GM23338 (cell line): Measurements from ENCODE around the gene SLC36A2. TPM values are rescaled to one million over a fixed set of nuclear protein-coding genes. Genes with fewer than 3 reads are reported as not detected.

Source experiments
- polyA plus RNA-seq: library from polyadenylated mRNA; unstranded; fragments of >200 nt; fragmentation: Nextera tagmentation; extraction: Ambion mirVana; gene quantifications from 2 replicates; pipeline ENCODE4 v1.2.1, GENCODE V29; 2016
- total RNA-seq: library from RNA; depleted of rRNA; stranded (reverse); fragments of >200 nt; shearing (Covaris generic); gene quantifications from 2 replicates; pipeline ENCODE4 v1.2.3, GENCODE V29; 2014; rRNA removed

Gene SLC36A2
- total and polyA plus RNA-seq, 2 experiments from 2014 or later: 0.08 TPM; not detected in 1

Other genes starting within 250 kb of the SLC36A2 start
- gene ANXA6, start 189.8 kb downstream of the SLC36A2 start, total RNA-seq: 87.4 and 110 TPM in 2 replicates
- 26.5 and 30.2 TPM in 2 replicates for gene ANXA6, start 189.8 kb downstream of the SLC36A2 start, polyA plus RNA-seq
- gene CCDC69, start 123.5 kb downstream of the SLC36A2 start, total RNA-seq: 5.3 and 6.6 TPM in 2 replicates
- gene CCDC69, start 123.5 kb downstream of the SLC36A2 start, polyA plus RNA-seq: 2.7 and 3.0 TPM in 2 replicates
- 26.3 and 27.8 TPM in 2 replicates for gene GM2A, start 94.4 kb downstream of the SLC36A2 start, total RNA-seq
- gene GM2A, start 94.4 kb downstream of the SLC36A2 start, polyA plus RNA-seq: 9.0 and 9.8 TPM in 2 replicates
- gene SLC36A3, start 43.8 kb downstream of the SLC36A2 start, total RNA-seq: not detected in 2 replicates
- not detected in 2 replicates for gene SLC36A3, start 43.8 kb downstream of the SLC36A2 start, polyA plus RNA-seq
- 8.2 and 10.4 TPM in 2 replicates for gene SLC36A1, start 100.0 kb upstream of the SLC36A2 start, total RNA-seq
- 3.6 and 5.2 TPM in 2 replicates for gene SLC36A1, start 100.0 kb upstream of the SLC36A2 start, polyA plus RNA-seq
- gene FAT2, start 243.8 kb upstream of the SLC36A2 start, total RNA-seq: 0.27 and 0.59 TPM in 2 replicates
- 0.06 and 0.09 TPM in 2 replicates for gene FAT2, start 243.8 kb upstream of the SLC36A2 start, polyA plus RNA-seq